LNCAP (cell line): ENCODE data around the gene HSD17B13.

Experiments
- CTCF ChIP-seq: fragments of 450-650 bp; IDR thresholded peaks from 2 replicates; pipeline ENCODE4 v1.5.1; 2017; ENCODE audit warnings: mild to moderate bottlenecking

HSD17B13 gene

GRCh38 chr4:87356832-87357526 lies 34.3 kb upstream of the HSD17B13 start:
- no peak for TF ChIP-seq CTCF

DNA sequence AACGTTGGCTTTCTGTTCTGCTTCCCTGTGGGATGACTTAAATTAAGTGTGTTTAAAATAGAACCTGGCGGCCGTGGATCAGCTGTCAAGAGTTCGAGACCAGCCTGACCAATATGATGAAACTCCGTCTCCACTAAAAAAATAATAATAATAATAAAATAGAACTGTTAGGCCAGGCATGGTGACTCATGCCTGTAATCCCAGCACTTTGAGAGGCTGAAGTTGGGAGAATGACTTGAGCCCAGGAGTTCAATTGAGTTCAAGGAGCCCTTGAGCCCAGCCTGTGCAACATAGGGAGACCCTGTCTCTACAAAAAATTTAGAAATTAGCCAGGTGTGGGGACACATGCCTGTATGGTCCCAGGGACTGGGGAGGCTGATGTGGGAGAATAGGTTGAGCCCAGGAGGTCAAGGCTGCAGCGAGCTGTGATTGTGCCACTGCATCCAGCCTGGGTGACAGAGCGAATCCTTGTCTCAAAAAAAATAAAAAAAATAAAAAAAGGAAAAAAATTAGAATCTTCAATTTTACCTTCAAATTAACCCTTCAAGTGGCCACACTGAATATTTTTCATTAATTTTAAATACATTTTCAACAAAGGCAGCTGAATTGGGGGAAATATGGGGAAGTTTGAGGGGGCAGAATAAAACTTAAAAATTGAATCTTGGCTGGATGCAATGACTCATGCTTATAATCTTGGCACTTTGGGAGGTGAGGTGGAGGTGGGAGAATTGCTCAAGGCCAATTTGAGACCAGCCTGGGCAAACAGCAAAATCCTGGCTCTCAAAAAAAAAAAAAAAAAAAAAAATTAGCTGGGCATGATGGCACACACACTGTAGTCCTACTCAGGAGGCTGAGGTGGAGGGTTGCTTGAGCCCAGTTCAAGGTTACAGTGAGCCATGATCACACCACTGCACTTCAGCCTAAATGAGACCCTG lies 31.8 kb upstream of the HSD17B13 start:
- TF ChIP-seq CTCF = no peak

- peak; percentile 72 for TF ChIP-seq CTCF
Measured at GRCh38 chr4:87353592-87353991, 30.9 kb upstream of the HSD17B13 start.

DNA sequence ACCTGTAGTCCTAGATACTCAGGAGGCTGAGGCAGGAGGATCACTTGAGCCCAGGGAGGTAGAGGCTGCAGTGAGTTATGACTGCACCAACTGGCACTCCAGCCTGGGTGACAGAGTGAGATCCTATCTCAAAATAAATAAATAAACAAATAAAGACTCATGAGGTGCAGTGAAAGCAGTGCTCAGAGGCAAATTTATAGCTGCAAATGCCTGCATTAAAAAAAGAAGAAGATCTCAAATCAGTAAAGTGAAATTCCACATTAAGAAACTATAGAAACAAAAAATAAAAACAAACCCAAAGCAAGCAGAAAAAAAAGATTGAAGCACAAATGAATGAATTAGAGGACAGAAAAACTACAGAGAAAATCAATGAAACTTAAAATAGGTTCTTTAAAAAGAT lies 22.5 kb upstream of the HSD17B13 start:
- no peak for TF ChIP-seq CTCF

DNA sequence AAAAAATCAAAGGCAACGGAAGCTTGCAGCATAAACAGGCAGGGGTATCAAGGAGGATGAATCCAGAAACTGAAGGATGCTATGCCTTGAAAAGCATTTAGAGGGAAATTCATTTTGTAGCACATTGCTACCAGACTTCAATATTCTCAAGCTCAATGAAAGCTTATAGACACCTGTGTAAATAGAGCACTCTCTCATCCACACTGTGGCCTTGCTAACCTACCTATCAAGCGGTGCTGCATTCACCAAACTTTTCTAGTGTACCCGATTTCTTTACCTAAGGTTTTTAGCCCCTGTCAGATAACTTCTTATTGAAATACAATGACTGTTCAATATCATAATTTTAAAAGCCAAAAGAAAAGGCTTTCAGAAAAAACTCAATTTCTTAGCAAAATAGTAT lies 20.2 kb upstream of the HSD17B13 start:
- TF ChIP-seq CTCF = no peak

- TF ChIP-seq CTCF = no peak
Measured at GRCh38 chr4:87339440-87339839, 16.8 kb upstream of the HSD17B13 start.

DNA sequence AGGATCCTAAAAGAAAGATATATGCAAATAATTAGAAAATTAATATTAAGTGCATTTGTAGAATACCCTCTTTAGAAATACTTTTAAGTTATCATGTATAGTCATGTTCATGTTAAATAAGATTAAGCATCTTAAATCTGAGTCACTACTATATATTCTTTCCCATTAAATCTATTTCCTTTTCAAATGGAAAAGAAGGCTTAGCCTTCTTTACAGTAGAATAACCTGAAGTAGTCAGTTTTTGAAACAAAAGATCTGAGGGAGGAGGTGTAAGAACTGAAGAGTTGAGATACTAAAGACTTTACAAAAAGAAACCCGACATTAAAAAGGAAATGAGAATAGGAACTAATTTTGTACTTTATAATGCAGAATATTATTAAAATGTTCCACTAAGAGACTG lies 14.7 kb upstream of the HSD17B13 start:
- no peak for TF ChIP-seq CTCF
